Activated naive CD4-positive, alpha-beta T cell treated with anti-CD3 and anti-CD28 coated beads for 36 hours (primary cell): ENCODE data around the gene MAML3. TPM values are rescaled to one million over a fixed set of nuclear protein-coding genes. Genes with fewer than 3 reads are reported as not detected.
A peak's percentile ranks its signal among the peaks of the same experiment; 100 is the strongest.

Source experiments
- CTCF ChIA-PET: fragments of 350-600 bp; sonication (Branson Sonifier 250); formaldehyde crosslinking; loops from one replicate; lab custom pipeline; 2021; ENCODE audit warnings: antibody characterized with exemption; lab: Charles Lee
- DNase-seq: peaks from one replicate; pipeline ENCODE4 v3.0.0-alpha.2; 2020
- H3K27ac Mint-ChIP-seq: one replicate; pipeline ENCODE4 v1.8.0; 2021; ENCODE audit warnings: mild to moderate bottlenecking, mixed read lengths
- H3K27me3 Mint-ChIP-seq: one replicate; pipeline ENCODE4 v1.8.0; 2021; ENCODE audit warnings: low read depth, mixed read lengths
- H3K36me3 Mint-ChIP-seq: one replicate; pipeline ENCODE4 v1.8.0; 2021; ENCODE audit warnings: low read depth, mixed read lengths
- H3K4me1 Mint-ChIP-seq: one replicate; pipeline ENCODE4 v1.8.0; 2021; ENCODE audit warnings: low read depth, mixed read lengths
- H3K4me3 Mint-ChIP-seq: one replicate; pipeline ENCODE4 v1.8.0; 2021; ENCODE audit warnings: mild to moderate bottlenecking, moderate library complexity, mixed read lengths
- H3K9me3 Mint-ChIP-seq: one replicate; pipeline ENCODE4 v1.8.0; 2021; ENCODE audit warnings: mixed read lengths
- intact Hi-C: fragments of 100-400 bp; cut with micrococcal nuclease; formaldehyde crosslinking; loops from one replicate; pipeline ENCODE4 v1.15.1; 2023
- total RNA-seq, 2 experiments: library from RNA; stranded (reverse); gene quantifications; one replicate each; pipeline ENCODE4 v1.2.3, GENCODE V29; 2021

Gene MAML3
- total RNA-seq, 2 experiments from 2014 or later, result 0.52 to 0.76 TPM

- no peak for DNase-seq
- Mint-ChIP-seq H3K4me3 (no peak overlapping the region), H3K27ac (no peak overlapping the region), H3K27me3 (peaks cover 2% of the 10 kb centered on the region), H3K4me1 (peaks cover 2% of the 10 kb centered on the region), H3K9me3 (no peaks in the 10 kb centered on the region), H3K36me3 (no peaks in the 10 kb centered on the region)
- CTCF ChIA-PET, result no interaction called here
- intact Hi-C loops, result no loop called here
Observed at GRCh38 chr4:139817657-139818452, 336.1 kb downstream of the MAML3 start.

- Mint-ChIP-seq H3K27ac (no peak overlapping the region), H3K9me3 (no peaks in the 10 kb centered on the region), H3K27me3 (peaks cover 2% of the 10 kb centered on the region), H3K4me3 (no peak overlapping the region), H3K4me1 (peaks cover 2% of the 10 kb centered on the region), H3K36me3 (no peaks in the 10 kb centered on the region)
- CTCF ChIA-PET, result no interaction called here
- no peak for DNase-seq
- intact Hi-C loops, result no loop called here
Observed at GRCh38 chr4:139816856-139817255, 337.1 kb downstream of the MAML3 start.

GRCh38 chr4:139815778-139816601 is 338.0 kb downstream of the MAML3 start:
- no peak overlapping the region for H3K4me3 Mint-ChIP-seq

GRCh38 chr4:139814323-139815015 is 339.5 kb downstream of the MAML3 start:
- Mint-ChIP-seq H3K4me1 (peaks cover 2% of the 10 kb centered on the region), H3K36me3 (no peaks in the 10 kb centered on the region), H3K9me3 (peaks cover 2% of the 10 kb centered on the region), H3K27me3 (peaks cover 4% of the 10 kb centered on the region), H3K4me3 (no peak overlapping the region), H3K27ac (no peak overlapping the region)
- CTCF ChIA-PET, result interaction anchor here (0.7 kb wide), 1 partner anchor 440 kb away, joined by 3 read pairs; no protein-coding TSS in a partner anchor
- no peak for DNase-seq
- intact Hi-C loops, result no loop called here

More at GRCh38 chr4:139815778-139816601, 338.0 kb downstream of the MAML3 start:
- H3K4me1 Mint-ChIP-seq, result peaks cover 2% of the 10 kb centered on the region
- peaks cover 2% of the 10 kb centered on the region for H3K27me3 Mint-ChIP-seq
- intact Hi-C loops, result no loop called here
- H3K36me3 Mint-ChIP-seq, result no peaks in the 10 kb centered on the region
- H3K27ac Mint-ChIP-seq, result no peak overlapping the region
- peak; percentile 14 for DNase-seq
- CTCF ChIA-PET, result no interaction called here
- H3K9me3 Mint-ChIP-seq, result no peaks in the 10 kb centered on the region

GRCh38 chr4:139813881-139814280 is 340.1 kb downstream of the MAML3 start:
- Mint-ChIP-seq H3K27me3 (peaks cover 4% of the 10 kb centered on the region), H3K4me1 (peaks cover 2% of the 10 kb centered on the region), H3K9me3 (peaks cover 2% of the 10 kb centered on the region), H3K36me3 (no peaks in the 10 kb centered on the region), H3K4me3 (no peak overlapping the region), H3K27ac (no peak overlapping the region)
- DNase-seq, result no peak
- intact Hi-C loops, result no loop called here
- CTCF ChIA-PET, result interaction anchor here (0.6 to 0.7 kb wide), 2 partner anchors 97 to 441 kb away, joined by 3 read pairs; no protein-coding TSS in a partner anchor

GRCh38 chr4:139810710-139811109 is 343.3 kb downstream of the MAML3 start:
- CTCF ChIA-PET, result no interaction called here
- H3K27me3 Mint-ChIP-seq, result peaks cover 2% of the 10 kb centered on the region
- DNase-seq, result no peak
- H3K27ac Mint-ChIP-seq, result no peak overlapping the region
- peaks cover 2% of the 10 kb centered on the region for H3K9me3 Mint-ChIP-seq
- no peaks in the 10 kb centered on the region for H3K36me3 Mint-ChIP-seq
- H3K4me1 Mint-ChIP-seq, result no peaks in the 10 kb centered on the region
- no peak overlapping the region for H3K4me3 Mint-ChIP-seq
- intact Hi-C loops, result no loop called here

GRCh38 chr4:139809757-139810140 is 344.2 kb downstream of the MAML3 start:
- no peak for DNase-seq
- no peaks in the 10 kb centered on the region for H3K4me1 Mint-ChIP-seq
- intact Hi-C loops, result no loop called here
- CTCF ChIA-PET, result no interaction called here
- no peak overlapping the region for H3K4me3 Mint-ChIP-seq
- peaks cover 2% of the 10 kb centered on the region for H3K27me3 Mint-ChIP-seq
- H3K27ac Mint-ChIP-seq, result no peak overlapping the region
- no peaks in the 10 kb centered on the region for H3K36me3 Mint-ChIP-seq
- H3K9me3 Mint-ChIP-seq, result peaks cover 2% of the 10 kb centered on the region

GRCh38 chr4:139808808-139809756 is 344.9 kb downstream of the MAML3 start:
- H3K4me1 Mint-ChIP-seq, result no peaks in the 10 kb centered on the region
- H3K36me3 Mint-ChIP-seq, result no peaks in the 10 kb centered on the region
- intact Hi-C loops, result no loop called here
- H3K27me3 Mint-ChIP-seq, result peaks cover 2% of the 10 kb centered on the region
- CTCF ChIA-PET, result interaction anchor here (0.6 to 1.4 kb wide), 2 partner anchors 32 to 152 kb away, joined by 3 to 4 read pairs; no protein-coding TSS in a partner anchor
- DNase-seq, result no peak
- no peak overlapping the region for H3K4me3 Mint-ChIP-seq
- H3K9me3 Mint-ChIP-seq, result peaks cover 2% of the 10 kb centered on the region
- no peak overlapping the region for H3K27ac Mint-ChIP-seq

- H3K27ac Mint-ChIP-seq, result no peak overlapping the region
- DNase-seq, result no peak
- no peak overlapping the region for H3K4me3 Mint-ChIP-seq
- H3K27me3 Mint-ChIP-seq, result peaks cover 2% of the 10 kb centered on the region
- peaks cover 2% of the 10 kb centered on the region for H3K9me3 Mint-ChIP-seq
- peaks cover 6% of the 10 kb centered on the region for H3K4me1 Mint-ChIP-seq
- CTCF ChIA-PET, result interaction anchor here (1.4 kb wide), 1 partner anchor 152 kb away, joined by 4 read pairs; no protein-coding TSS in a partner anchor
- intact Hi-C loops, result no loop called here
- H3K36me3 Mint-ChIP-seq, result no peaks in the 10 kb centered on the region
Observed at GRCh38 chr4:139808381-139808807, 345.6 kb downstream of the MAML3 start.

GRCh38 chr4:139807483-139807882 is 346.5 kb downstream of the MAML3 start:
- no peaks in the 10 kb centered on the region for H3K36me3 Mint-ChIP-seq
- H3K9me3 Mint-ChIP-seq, result peaks cover 2% of the 10 kb centered on the region
- no peak overlapping the region for H3K4me3 Mint-ChIP-seq
- H3K4me1 Mint-ChIP-seq, result peaks cover 10% of the 10 kb centered on the region
- DNase-seq, result no peak
- intact Hi-C loops, result no loop called here
- H3K27ac Mint-ChIP-seq, result no peak overlapping the region
- CTCF ChIA-PET, result no interaction called here
- H3K27me3 Mint-ChIP-seq, result peaks cover 2% of the 10 kb centered on the region

- Mint-ChIP-seq H3K4me1 (peaks cover 10% of the 10 kb centered on the region), H3K36me3 (no peaks in the 10 kb centered on the region), H3K9me3 (peaks cover 2% of the 10 kb centered on the region), H3K4me3 (no peak overlapping the region), H3K27me3 (peaks cover 2% of the 10 kb centered on the region), H3K27ac (no peak overlapping the region)
- no peak for DNase-seq
- intact Hi-C loops, result no loop called here
- CTCF ChIA-PET, result interaction anchor here (0.6 kb wide), 1 partner anchor 387 kb away, joined by 3 read pairs; no protein-coding TSS in a partner anchor
Observed at GRCh38 chr4:139806929-139807328, 347.1 kb downstream of the MAML3 start.
